A172 (cell line): ENCODE results near the gene MCTP1. TPM values are rescaled to one million over a fixed set of nuclear protein-coding genes. Genes with fewer than 3 reads are reported as not detected.
"Not testable (repeated sequence)": the region's sequence is repeated elsewhere in the genome, so short reads cannot be mapped to it uniquely, and the experiment has no call there.

Experiments
- DNase-seq: peaks from one replicate; pipeline ENCODE4 v3.0.0-alpha.2; 2015; ENCODE audit warnings: low spot score
- total RNA-seq: library from RNA; depleted of rRNA; stranded (reverse); fragments of >200 nt; shearing (Covaris generic); gene quantifications from 2 replicates; pipeline ENCODE4 v1.2.3, GENCODE V29; 2014

The MCTP1 gene
- total RNA-seq, 1 experiment from 2014 or later: 15.7 TPM

GRCh38 chr5:94968507-94969095, 316.3 kb downstream of the MCTP1 start:
- DNase-seq: peak; percentile 65

- DNase-seq: no peak
Observed at GRCh38 chr5:94967525-94967924, 317.4 kb downstream of the MCTP1 start.

DNA sequence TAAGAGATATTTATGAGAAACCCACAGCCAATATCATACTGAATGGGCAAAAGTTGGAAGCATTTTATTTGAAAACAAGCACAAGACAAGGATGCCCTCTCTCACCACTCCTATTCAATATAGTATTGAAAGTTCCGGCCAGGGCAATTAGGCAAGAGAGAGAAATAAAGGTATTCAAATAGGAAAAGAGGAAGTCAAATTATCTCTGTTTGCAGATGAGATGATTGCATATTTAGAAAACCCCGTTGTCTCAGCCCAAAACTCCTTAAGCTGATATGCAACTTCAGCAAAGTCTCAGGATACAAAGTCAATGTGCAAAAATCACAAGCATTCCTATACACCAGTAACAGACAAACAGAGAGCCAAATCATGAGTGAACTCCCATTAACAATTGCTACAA, 325.6 kb downstream of the MCTP1 start:
- not testable (repeated sequence) for DNase-seq

- DNase-seq: no peak
Observed at GRCh38 chr5:94945656-94946055, 339.2 kb downstream of the MCTP1 start.

GRCh38 chr5:94944160-94944559, 340.7 kb downstream of the MCTP1 start:
- DNase-seq: no peak

- no peak for DNase-seq
Observed at GRCh38 chr5:94941122-94941755, 343.7 kb downstream of the MCTP1 start.

- DNase-seq: no peak
Observed at GRCh38 chr5:94932259-94932658, 352.6 kb downstream of the MCTP1 start.

DNA sequence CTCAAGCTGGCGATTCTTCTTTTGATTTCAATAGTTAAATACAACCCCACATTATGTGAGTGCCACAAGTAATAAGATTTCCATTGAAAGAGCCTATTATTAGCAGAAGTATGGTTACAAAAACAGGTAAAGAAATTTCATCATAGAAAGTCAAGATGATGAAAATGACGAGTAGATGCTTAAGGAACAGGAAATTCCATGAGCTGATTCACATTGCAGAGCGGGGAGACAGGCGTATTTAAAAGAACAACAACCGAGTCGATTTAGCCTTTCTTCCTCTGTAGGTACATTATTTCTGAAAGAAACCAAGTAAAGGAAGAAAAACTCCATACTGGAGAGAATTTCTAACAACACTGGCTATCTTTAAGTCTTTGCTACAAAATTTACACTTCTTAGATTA, 356.0 kb downstream of the MCTP1 start:
- DNase-seq: peak; percentile 17

DNA sequence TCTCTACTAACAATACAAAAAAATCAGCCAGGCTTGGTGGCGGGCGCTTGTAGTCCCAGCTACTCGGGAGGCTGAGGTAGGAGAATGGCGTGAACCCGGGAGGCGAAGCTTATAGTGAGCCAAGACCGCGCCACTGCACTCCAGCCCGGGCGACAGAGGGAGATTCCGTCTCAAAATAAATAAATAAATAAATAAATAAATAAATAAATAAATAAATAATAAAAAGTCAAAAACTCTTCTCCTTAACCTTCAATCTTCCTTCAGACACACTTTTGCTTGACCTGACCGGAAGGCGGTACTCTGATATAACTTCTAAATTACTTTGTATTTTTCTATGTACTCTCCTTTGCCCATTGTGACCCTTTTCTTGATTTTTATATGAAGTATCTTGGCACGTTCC, 364.3 kb downstream of the MCTP1 start:
- no peak for DNase-seq

- DNase-seq: no peak
Observed at GRCh38 chr5:94916619-94917018, 368.3 kb downstream of the MCTP1 start.

DNA sequence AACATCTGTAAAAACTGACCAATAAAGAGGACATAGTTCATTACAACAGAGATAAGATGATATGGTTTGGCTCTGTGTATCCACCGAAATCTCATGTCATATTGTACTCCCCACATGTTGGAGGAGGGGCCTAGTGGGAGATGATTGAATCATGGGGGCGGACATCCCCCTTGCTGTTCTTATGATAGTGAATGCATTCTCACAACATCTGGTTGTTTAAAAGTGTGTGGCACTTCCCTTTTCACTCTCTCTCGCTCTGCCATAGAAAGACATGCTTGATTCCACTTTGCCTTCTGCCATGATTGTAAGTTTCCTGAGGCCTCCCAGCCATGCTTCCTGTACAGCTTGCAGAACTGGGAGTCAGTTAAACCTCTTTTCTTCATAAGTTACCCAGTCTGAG, 373.6 kb downstream of the MCTP1 start:
- DNase-seq: no peak

GRCh38 chr5:94910721-94911120, 374.2 kb downstream of the MCTP1 start:
- DNase-seq: no peak

DNA sequence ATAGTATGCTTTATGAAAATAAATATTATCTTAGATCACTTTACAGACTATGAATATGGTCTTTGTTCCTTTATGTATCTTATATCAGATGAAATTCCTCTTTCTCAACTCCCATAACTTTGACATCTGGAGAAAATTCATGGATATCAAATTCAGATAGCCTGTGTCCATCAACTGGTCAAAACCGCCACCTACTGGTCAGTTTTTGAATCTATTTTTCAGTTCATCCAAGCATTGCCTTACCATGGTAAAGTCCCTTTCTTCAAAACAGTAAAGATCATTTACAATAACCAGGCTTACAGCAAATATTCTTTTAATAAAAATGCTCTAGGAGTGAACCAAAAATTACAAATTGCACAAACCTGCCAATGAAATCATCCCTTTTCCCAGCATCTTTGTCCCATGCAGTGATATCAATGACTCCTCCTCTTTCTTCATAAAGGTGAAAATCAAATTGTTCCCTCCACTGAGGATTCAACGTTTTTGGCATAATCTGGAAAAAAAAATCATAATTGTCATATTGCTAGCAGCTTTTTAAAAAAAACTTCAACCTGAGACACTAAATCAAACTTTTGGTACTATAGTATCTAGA, 375.9 kb downstream of the MCTP1 start:
- peak; percentile 57 for DNase-seq

GRCh38 chr5:94906750-94907149, 378.1 kb downstream of the MCTP1 start:
- no peak for DNase-seq

DNA sequence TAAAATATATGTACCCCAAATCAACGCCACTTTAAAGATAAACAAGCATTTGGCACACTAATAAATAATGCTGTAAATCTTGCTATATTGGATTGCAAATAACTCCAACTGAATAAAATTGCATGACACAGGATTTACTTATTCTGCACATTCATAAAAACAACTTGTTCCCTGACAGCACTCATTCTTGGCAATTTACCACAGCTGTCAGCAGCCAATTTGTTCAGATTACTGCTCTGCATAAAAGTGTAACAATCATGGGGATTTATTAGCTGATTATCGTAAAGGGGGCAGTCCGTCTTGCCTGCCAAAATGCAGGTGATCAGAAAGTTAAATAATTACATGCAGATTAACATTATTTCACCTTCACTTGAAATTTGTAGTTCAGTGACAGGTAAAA, 381.2 kb downstream of the MCTP1 start:
- no peak for DNase-seq

DNA sequence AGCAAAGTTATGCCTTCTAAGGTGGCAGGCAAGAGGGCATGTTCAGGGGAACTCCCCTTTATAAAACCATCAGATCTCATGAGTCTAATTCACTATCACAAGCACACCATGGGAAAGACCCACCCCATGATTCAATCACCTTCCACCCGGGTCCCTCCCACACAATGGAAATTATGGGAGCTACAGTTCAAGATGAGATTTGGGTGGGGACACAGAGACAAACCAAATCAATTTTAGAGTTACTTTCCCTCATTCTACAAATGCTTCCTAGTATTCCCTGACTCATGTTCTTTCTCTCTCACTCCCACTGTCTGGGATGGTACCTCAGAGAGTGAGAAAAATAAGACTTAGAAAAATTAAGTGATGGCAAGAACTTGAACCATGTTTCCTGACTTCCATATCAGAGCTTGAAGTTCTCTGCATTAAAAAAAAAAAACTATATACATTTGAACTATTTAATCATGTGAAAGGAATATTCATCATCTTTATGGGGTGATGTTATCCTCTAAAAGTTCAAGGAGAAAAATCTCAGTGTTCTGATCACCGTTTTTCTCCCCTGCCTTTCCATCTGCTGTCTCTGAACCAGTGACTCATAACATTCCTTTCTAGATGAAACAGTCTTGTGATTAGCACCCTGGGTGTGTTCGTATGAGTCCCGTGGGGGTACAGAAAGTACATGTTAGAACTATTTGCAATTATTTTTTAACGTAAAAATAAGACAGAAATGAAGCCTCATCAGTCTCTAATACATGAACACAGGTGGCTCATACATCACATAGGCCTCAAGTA, 383.5 kb downstream of the MCTP1 start:
- peak; percentile 85 for DNase-seq

DNA sequence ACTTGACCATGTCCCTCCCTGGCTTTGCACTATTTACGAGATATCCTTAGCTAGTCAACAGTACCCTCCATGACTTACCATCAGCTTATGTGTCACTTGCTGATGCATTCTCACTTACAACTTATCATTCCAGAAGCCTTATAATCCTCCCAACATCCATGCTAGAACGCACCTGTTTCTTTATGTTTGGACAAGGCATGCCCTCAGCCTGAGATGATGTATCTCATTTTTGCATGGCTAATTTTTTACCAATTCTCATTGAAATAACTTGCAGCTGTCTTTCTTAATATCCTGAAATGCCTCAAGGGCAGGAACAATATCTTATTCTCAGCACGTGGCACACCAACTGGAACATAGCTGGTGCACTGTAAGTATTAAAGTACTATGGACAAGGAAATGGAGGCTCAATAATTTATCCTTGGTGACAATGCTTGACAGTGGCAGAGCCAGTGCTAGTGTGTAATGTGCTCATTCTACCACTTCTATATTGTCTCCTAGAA, 384.8 kb downstream of the MCTP1 start:
- no peak for DNase-seq

- DNase-seq: peak; percentile 5
Observed at GRCh38 chr5:94893412-94894135, 391.3 kb downstream of the MCTP1 start.

DNA sequence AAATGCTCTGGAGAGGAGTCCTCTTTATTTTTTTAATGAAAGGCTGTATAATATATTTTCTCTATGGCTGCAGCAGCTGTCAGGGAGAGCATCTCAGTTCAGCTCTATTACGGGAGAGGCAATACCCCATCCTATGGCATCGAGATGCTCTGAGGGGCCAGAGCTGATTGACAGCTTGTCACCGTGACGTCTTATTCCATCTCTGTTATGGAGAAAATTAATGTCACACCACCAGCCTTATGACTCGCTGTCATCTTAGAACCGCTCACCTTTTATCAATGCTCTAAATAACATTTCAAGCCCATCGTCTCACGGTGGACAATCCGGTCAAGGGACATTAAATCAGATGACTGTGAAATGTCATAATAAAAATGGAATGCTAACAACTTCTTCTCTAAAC, 392.9 kb downstream of the MCTP1 start:
- no peak for DNase-seq

DNA sequence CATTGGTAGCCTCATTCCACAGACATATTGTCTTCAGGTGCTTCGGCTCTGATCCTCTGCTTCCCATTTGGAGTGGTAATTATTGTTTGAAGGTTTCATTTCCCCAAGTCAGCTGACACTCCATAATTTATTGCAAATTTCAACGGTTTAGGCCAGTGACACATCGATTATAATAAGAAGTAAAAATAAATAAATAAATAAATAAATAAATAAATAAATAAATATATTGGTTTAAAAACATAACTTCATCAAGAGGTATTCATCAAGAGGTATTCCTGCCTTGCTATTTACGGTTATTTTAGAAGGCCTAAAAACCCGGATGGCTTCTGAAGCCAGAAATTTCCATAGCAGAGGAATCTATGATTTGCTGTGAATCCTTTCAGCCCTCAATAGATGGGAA, 393.3 kb downstream of the MCTP1 start:
- no peak for DNase-seq

DNA sequence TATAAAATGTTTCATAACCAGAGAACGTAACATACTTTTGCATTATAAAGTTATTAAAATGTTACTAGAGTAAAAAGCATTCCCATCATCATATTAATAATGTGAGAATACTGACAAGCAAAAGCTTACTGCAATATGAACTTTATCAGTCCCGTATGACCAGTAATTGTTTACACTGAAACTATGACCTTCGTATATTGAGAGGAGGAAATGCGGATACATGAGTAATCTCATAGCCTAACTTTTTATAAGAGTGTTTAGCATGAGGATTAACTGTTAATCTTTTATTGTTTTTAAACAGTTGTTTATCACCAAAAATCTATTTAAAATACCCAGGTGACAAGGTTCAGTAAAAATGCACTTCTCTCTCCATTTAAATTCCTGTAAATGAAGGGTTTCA, 394.0 kb downstream of the MCTP1 start:
- DNase-seq: no peak

- DNase-seq: no peak
Observed at GRCh38 chr5:94888674-94889073, 396.2 kb downstream of the MCTP1 start.
